Right lobe of liver (tissue), 4 donors: ENCODE measurements around the gene RRAGB.
"Not testable (repeated sequence)": the region's sequence is repeated elsewhere in the genome, so short reads cannot be mapped to it uniquely, and the experiment has no call there.

Experiments
- CTCF ChIP-seq, 4 donors: fragments of 200-600 bp in 3 of 4; fragments of 450-650 bp in 1 of 4; IDR thresholded peaks; one replicate each; pipeline versions ENCODE4 v1.5.1 to v1.8.0; 2016 to 2022; ENCODE audit warnings: antibody characterized with exemption in 4 of 4, mild to moderate bottlenecking in 2 of 4
- POLR2A ChIP-seq: fragments of 450-650 bp; IDR thresholded peaks from one replicate; pipeline ENCODE4 v1.6.1; 2017; ENCODE audit warnings: antibody characterized with exemption, mild to moderate bottlenecking
- donor health status: DM: no; HTN: no; CAD: no.
- donor health status: DM: no; HTN: no; CAD: no.
- donor health status: DM: no; HTN: yes; CAD: no.

- not testable (repeated sequence) for TF ChIP-seq CTCF (IDR thresholded peaks at IDR 0.05); POLR2A
These were observed 14.1 kb upstream of the RRAGB start for GRCh38 chrX:55703436-55703835.
